ENCODE measurements around the gene ACACA. TPM values are rescaled to one million over a fixed set of nuclear protein-coding genes. Genes with fewer than 3 reads are reported as not detected.

ACACA gene
- total RNA-seq, 1 donor from 2014 or later: 42.4 TPM

DNA sequence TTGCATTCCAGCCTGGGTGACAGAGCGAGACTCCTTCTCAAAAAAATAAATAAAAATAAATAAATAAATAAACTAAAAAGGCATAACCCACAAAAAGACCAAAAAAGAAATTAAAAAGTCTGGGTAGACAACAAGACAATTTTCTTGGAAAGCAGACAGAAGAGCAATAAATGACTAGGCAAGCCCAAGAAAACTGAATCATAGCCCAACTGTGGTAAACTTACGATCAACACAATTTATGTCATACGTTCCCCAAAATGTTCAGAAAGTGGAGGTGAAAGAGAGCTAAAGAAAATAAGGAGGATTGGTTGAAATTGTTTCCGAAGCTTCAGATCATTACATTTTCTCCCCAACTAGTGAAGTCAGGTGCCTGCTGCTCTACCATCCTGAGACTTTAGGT is 62.1 kb downstream of the ACACA start:
- ChIA-PET CTCF (no interaction called here), POLR2A (no interaction called here)
- Mint-ChIP-seq H3K9me3 (no peaks in the 10 kb centered on the region), H3K4me1 (no peaks in the 10 kb centered on the region), H3K36me3 (ENCODE audit: low read depth) (peaks cover 10% of the 10 kb centered on the region), H3K27ac (no peak overlapping the region), H3K4me3 (no peak overlapping the region), H3K27me3 (no peaks in the 10 kb centered on the region)
- intact Hi-C loops (cut with micrococcal nuclease): no loop called here
- DNase-seq (no peak), ATAC-seq (ENCODE audit: low read depth) (no peak)
- TF ChIP-seq CTCF (IDR thresholded peaks at IDR 0.05): no peak

DNA sequence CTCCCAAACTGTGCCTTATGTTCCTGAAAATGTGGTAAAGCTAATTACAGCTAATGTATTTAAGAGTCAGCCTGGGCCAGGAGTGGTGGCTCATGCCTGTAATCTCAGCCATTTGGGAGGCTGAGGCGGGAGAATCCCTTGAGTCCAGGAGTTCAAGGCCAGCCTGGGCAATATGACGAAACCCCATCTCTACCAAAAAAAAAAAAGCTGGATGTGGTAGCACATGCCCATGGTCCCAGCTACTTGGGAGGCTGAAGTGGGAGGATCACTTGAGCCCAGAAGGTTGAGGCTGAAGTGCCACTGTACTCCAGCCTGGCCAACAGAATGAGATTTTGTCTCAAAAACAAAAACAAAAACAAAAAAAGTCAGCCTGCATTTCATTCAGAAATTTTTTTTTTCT is 64.0 kb downstream of the ACACA start:
- CTCF ChIA-PET: interaction anchor here (0.7 kb wide), 1 partner anchor 45 kb away, joined by 3 read pairs; no protein-coding TSS in a partner anchor
- no peak for DNase-seq
- Mint-ChIP-seq H3K36me3 (ENCODE audit: low read depth) (peaks cover 15% of the 10 kb centered on the region), H3K4me3 (no peak overlapping the region), H3K27ac (no peak overlapping the region), H3K27me3 (no peaks in the 10 kb centered on the region), H3K9me3 (no peaks in the 10 kb centered on the region), H3K4me1 (no peaks in the 10 kb centered on the region)
- no peak for TF ChIP-seq CTCF (IDR thresholded peaks at IDR 0.05)
- ATAC-seq (ENCODE audit: low read depth): no peak
- intact Hi-C loops (cut with micrococcal nuclease): no loop called here
- POLR2A ChIA-PET: no interaction called here

- no peaks in the 10 kb centered on the region for H3K4me1 Mint-ChIP-seq
Observed at GRCh38 chr17:37340804-37341203, 65.8 kb downstream of the ACACA start.

DNA sequence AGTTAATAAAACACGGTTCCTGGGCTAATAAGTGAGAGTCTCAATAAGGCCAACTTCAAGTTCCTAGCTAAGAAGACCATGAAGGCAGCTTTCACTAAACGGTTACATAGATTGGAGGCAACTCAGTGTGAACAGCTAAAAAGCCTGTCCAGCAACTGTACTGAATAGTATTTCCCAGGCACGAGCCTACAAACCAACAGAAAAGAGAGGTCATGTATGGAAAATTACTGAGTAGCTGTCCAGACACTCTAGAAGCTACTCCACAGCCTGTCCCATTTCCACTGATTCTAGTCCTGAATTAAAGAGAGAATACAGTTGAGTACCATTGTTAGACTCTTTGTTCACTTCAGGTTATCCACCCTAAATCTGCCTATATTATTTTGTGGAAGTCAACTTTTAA is 67.3 kb downstream of the ACACA start:
- Mint-ChIP-seq H3K9me3 (no peaks in the 10 kb centered on the region), H3K4me3 (no peak overlapping the region), H3K27me3 (no peaks in the 10 kb centered on the region), H3K4me1 (no peaks in the 10 kb centered on the region), H3K36me3 (ENCODE audit: low read depth) (peaks cover 16% of the 10 kb centered on the region), H3K27ac (no peak overlapping the region)
- intact Hi-C loops (cut with micrococcal nuclease): no loop called here
- CTCF ChIA-PET: no interaction called here
- no peak for TF ChIP-seq CTCF (IDR thresholded peaks at IDR 0.05)
- ATAC-seq (ENCODE audit: low read depth): no peak
- POLR2A ChIA-PET: no interaction called here
- no peak for DNase-seq

More at GRCh38 chr17:37340804-37341203, 65.8 kb downstream of the ACACA start:
- intact Hi-C loops (cut with micrococcal nuclease): no loop called here
- H3K9me3 Mint-ChIP-seq: no peaks in the 10 kb centered on the region
- no peak overlapping the region for H3K4me3 Mint-ChIP-seq
- ChIA-PET CTCF (no interaction called here), POLR2A (no interaction called here)
- no peak for TF ChIP-seq CTCF (IDR thresholded peaks at IDR 0.05)
- no peak for DNase-seq
- peaks cover 14% of the 10 kb centered on the region for H3K36me3 Mint-ChIP-seq (ENCODE audit: low read depth)
- no peak for ATAC-seq (ENCODE audit: low read depth)
- H3K27ac Mint-ChIP-seq: no peak overlapping the region
- H3K27me3 Mint-ChIP-seq: no peaks in the 10 kb centered on the region

- ATAC-seq (ENCODE audit: low read depth): no peak
- Mint-ChIP-seq H3K9me3 (no peaks in the 10 kb centered on the region), H3K27me3 (no peaks in the 10 kb centered on the region), H3K36me3 (ENCODE audit: low read depth) (peaks cover 16% of the 10 kb centered on the region), H3K27ac (no peak overlapping the region), H3K4me1 (no peaks in the 10 kb centered on the region), H3K4me3 (no peak overlapping the region)
- TF ChIP-seq CTCF (IDR thresholded peaks at IDR 0.05): no peak
- intact Hi-C loops (cut with micrococcal nuclease): no loop called here
- CTCF ChIA-PET: no interaction called here
- no peak for DNase-seq
- POLR2A ChIA-PET: no interaction called here
Observed at GRCh38 chr17:37338847-37339246, 67.8 kb downstream of the ACACA start.
